SK-N-SH (cell line): ENCODE data around the gene ELF5.

Experiments used
- CTCF ChIP-seq: fragments of 200-600 bp; sonication (generic); IDR thresholded peaks from 2 replicates; pipeline ENCODE4 v1.6.1; 2017; ENCODE audit warnings: antibody characterized with exemption, mild to moderate bottlenecking, moderate library complexity
- EP300 ChIP-seq, 2 experiments: IDR thresholded peaks; 2 replicates each; pipeline versions ENCODE4 v1.4.0 to v1.6.1; 2012; ENCODE audit warnings: borderline replicate concordance in 1 of 2, low read depth in 1 of 2, low read length in 1 of 2
- GATA2 ChIP-seq: sonication (generic); formaldehyde crosslinking; IDR thresholded peaks from 2 replicates; pipeline ENCODE4 v1.5.0; 2020; ENCODE audit warnings: mild to moderate bottlenecking, missing genetic modification reagents
- POLR2AphosphoS5 ChIP-seq: IDR thresholded peaks from 2 replicates; pipeline ENCODE4 v1.6.1; 2012; ENCODE audit warnings: low read depth, low read length
- RAD21 ChIP-seq: IDR thresholded peaks from 2 replicates; pipeline ENCODE4 v1.6.1; 2012; ENCODE audit warnings: mild to moderate bottlenecking, low read length
- REST ChIP-seq: IDR thresholded peaks from 2 replicates; pipeline ENCODE4 v1.6.1; 2012; ENCODE audit warnings: mild to moderate bottlenecking, low read depth, low read length, moderate library complexity
- RFX5 ChIP-seq: IDR thresholded peaks from 2 replicates; pipeline ENCODE4 v1.6.1; 2012; ENCODE audit warnings: mild to moderate bottlenecking, improper control_type of control experiment, low read length
- USF1 ChIP-seq: IDR thresholded peaks from 2 replicates; pipeline ENCODE4 v1.4.0; 2012; ENCODE audit warnings: low read depth, borderline replicate concordance
- YY1 ChIP-seq: IDR thresholded peaks from 2 replicates; pipeline ENCODE4 v1.4.0; 2012; ENCODE audit warnings: low read depth, mild to moderate bottlenecking

GRCh38 chr11:34478845-34479663, 34.5 kb downstream of the ELF5 start:
- TF ChIP-seq EP300 (IDR thresholded peaks at IDR 0.05; ENCODE audit: borderline replicate concordance in 1 of 2, low read depth in 1 of 2, low read length in 1 of 2), result peak in 1 of 2 experiments; percentile 16; a peak in 1 of 4 replicates
- TF ChIP-seq CTCF, result no peak
- TF ChIP-seq USF1, result no peak
- TF ChIP-seq REST, result no peak
- no peak for TF ChIP-seq RAD21
- TF ChIP-seq POLR2AphosphoS5, result no peak
- peak; percentile 34 for TF ChIP-seq GATA2 (CRISPR knock-in tag)
- TF ChIP-seq YY1, result no peak
- TF ChIP-seq RFX5, result no peak
